LNCAP (cell line): Measurements from ENCODE around the gene FSCN2.

ENCODE experiments used
- TF ChIP-seq, protein P1 (sequence below): fragments of 450-650 bp; IDR thresholded peaks from 2 replicates; pipeline ENCODE4 v1.5.1; 2017; ENCODE audit warnings: mild to moderate bottlenecking

FSCN2 gene

DNA sequence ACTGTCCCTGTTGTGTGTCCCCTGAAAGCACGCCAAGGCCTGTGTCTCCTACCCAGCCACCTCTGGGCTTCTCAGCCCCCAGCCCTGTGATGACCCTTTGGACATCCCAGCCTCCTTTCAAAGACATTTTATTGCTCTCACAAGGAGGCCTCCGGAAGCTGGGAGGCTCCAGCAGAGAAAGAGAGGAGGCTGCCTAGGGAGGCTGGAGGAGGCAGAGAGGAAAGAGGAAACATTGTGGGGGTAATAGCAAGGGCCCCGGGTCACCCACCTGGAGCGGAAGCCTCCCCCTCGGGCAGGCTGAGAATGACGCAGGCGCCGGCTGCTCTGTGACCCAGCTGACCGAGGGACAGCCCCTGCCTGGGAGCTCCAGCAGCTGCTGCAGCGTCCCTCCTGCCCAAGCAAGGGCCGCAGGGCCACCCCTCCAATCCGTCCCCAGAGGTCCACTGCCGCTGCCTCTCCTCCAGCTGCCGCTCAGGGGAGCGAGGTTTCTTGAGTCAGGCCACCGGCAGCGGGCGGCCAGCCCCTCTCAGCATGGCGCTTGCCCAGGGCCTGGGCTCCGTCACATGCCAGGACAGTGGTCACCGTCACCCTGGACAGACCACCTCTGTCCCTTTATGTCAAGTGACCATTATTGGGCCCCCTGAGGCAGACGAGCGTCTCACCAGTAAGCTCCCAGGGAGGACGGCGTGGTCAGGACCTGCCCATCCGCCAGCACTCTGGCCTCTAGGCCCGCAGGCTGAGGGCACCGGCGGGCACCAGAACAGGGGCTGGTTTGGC lies 44.9 kb upstream of the FSCN2 start:
- TF ChIP-seq, protein P1, sequence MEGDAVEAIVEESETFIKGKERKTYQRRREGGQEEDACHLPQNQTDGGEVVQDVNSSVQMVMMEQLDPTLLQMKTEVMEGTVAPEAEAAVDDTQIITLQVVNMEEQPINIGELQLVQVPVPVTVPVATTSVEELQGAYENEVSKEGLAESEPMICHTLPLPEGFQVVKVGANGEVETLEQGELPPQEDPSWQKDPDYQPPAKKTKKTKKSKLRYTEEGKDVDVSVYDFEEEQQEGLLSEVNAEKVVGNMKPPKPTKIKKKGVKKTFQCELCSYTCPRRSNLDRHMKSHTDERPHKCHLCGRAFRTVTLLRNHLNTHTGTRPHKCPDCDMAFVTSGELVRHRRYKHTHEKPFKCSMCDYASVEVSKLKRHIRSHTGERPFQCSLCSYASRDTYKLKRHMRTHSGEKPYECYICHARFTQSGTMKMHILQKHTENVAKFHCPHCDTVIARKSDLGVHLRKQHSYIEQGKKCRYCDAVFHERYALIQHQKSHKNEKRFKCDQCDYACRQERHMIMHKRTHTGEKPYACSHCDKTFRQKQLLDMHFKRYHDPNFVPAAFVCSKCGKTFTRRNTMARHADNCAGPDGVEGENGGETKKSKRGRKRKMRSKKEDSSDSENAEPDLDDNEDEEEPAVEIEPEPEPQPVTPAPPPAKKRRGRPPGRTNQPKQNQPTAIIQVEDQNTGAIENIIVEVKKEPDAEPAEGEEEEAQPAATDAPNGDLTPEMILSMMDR, result no peak

GRCh38 chr17:81483862-81484194 lies 44.3 kb upstream of the FSCN2 start:
- TF ChIP-seq, protein P1, result no peak

- TF ChIP-seq, protein P1, result peak; percentile 97
Observed at GRCh38 chr17:81484195-81484979, 43.8 kb upstream of the FSCN2 start.

DNA sequence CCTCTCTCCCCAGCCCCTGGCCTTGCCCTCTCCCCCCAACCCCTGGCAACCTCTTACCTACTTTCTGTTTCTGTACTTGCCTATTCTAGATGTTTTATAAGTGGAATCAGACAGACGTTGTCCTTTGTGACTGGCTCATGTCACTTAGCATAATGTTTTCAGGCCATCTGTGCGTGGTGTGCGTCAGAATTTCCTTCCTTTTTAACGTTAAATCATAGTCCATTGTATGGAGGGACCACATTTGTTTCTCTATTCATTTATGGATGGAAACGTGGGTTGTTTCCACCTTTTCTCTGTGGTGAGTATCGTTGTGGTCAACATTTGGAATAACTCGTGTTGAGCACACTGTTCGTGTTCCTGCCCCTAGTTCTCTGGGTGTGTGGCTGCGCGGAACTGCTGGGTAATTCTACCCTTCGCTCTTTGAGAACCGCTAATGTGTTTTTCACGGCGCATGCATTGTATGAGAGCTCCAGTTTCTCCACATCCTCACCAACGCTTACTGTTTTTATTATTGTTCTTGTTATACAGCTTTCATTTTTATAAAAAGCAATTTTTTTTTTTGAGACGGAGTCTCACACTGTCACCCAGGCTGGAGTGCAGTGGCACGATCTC lies 41.9 kb upstream of the FSCN2 start:
- TF ChIP-seq, protein P1, result no peak

DNA sequence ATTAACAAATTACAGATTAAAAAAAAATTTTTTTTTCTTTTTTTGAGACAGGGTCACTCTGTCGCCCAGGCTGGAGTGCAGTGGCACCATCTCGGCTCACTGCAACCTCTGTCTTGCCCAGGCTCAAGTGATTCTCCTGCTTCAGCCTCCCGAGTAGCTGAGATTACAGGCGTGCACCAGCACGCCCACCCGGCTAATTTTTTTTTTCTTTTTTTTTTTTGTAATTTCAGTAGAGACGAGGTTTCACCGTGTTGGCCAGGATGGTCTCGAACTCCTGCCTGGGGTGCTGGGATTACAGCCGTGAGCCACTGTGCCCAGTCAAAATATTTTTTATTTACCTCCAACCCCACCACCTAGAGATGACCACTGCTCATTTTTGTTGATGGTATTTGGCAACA lies 41.1 kb upstream of the FSCN2 start:
- TF ChIP-seq, protein P1, result no peak

DNA sequence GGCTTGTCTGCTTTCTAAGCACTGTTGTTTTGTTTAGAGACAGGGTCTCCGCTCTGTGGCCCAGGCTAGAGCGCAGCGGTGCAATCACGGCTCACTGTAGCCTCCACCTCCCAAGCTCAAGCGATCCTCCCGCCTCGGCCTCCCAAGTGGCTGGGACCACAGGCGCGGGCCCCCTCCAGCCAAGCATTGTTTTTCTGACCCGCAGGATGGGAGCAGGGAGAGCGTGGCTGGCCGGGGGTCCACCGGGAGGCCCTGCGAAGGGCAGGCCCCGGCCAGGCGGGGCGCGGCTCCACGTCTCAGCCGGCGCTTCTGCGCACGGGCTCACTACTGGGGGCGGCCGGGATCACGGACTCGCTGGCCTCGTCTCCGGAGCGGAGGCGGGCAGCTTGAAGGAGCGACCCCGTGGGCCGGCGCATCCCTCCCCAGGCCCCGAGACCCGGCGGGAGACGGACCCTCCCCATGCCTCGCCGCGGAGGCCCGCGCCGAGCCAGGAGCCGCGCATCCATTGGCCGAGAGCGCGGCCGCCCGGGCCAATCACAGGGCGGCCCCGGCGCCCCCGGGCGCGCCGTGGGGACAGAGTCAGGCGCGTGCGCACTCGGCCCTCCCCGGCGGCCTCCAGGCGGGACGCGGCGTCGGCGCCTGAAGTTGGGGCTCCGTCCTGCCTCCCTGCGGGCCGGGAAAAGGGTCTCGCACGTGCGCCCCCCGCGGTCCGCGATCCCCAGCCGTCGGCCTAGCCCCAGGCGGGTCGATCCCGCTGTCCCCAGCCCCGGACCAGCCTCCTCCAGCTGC lies 40.5 kb upstream of the FSCN2 start:
- TF ChIP-seq, protein P1, result no peak

GRCh38 chr17:81488276-81488860 lies 39.8 kb upstream of the FSCN2 start:
- TF ChIP-seq, protein P1, result no peak
